Small intestine (tissue), 7 donors: ENCODE measurements around the gene TRPM1. TPM values are rescaled to one million over a fixed set of nuclear protein-coding genes. Genes with fewer than 3 reads are reported as not detected.

Experiments used
- DNase-seq, 2 donors: peaks; one replicate each; pipeline versions ENCODE4 v3.0.0 to v3.0.0-alpha.2; 2013
- FAIRE-seq: peaks from 2 replicates; lab custom pipeline; 2012; peaks lifted over from hg19 to GRCh38; lab: Jason Lieb, UNC
- H3K27ac ChIP-seq, 3 donors: one replicate each; pipeline ENCODE4 v1.5.1; 2013; ENCODE audit warnings: low read length in 2 of 3, mild to moderate bottlenecking in 2 of 3, control low read depth in 1 of 3, inconsistent platforms in 1 of 3, low read depth in 1 of 3, moderate library complexity in 1 of 3
- H3K27me3 ChIP-seq, 3 donors: one replicate each; pipeline ENCODE4 v1.6.1; 2013; ENCODE audit warnings: low read length in 3 of 3, inconsistent platforms in 1 of 3; ENCODE audit not compliant: control insufficient read depth in 3 of 3, insufficient read depth in 3 of 3
- H3K36me3 ChIP-seq, 3 donors: one replicate each; pipeline ENCODE4 v1.6.1; 2013; ENCODE audit warnings: low read length in 3 of 3, inconsistent platforms in 1 of 3, low read depth in 1 of 3, mild to moderate bottlenecking in 1 of 3, moderate library complexity in 1 of 3; ENCODE audit not compliant: control insufficient read depth in 3 of 3, insufficient read depth in 2 of 3
- H3K4me1 ChIP-seq, 3 donors: one replicate each; pipeline ENCODE4 v1.6.1; 2013; ENCODE audit warnings: low read length in 2 of 3, inconsistent platforms in 1 of 3, low read depth in 1 of 3, mild to moderate bottlenecking in 1 of 3, moderate library complexity in 1 of 3; ENCODE audit not compliant: control insufficient read depth in 3 of 3, insufficient read depth in 2 of 3
- H3K4me3 ChIP-seq, 3 donors: one replicate each; pipeline ENCODE4 v1.5.1; 2013; ENCODE audit warnings: low read length in 3 of 3, control low read depth in 1 of 3, inconsistent platforms in 1 of 3, low read depth in 1 of 3, mild to moderate bottlenecking in 1 of 3, moderate library complexity in 1 of 3
- H3K9me3 ChIP-seq, 2 donors: one replicate each; pipeline ENCODE4 v1.6.1; 2013; ENCODE audit warnings: low read depth in 1 of 2, low read length in 1 of 2; ENCODE audit not compliant: control insufficient read depth in 2 of 2, insufficient read depth in 1 of 2
- WGBS, 3 donors: extraction: QIAGEN DNeasy Blood & Tissue Kit; methylation state at CpG; one replicate each; pipeline ENCODE4 v1.1.7; 2013; 5-methylcytosine and 5-hydroxymethylcytosine counted together
- polyA plus RNA-seq, 4 donors: library from polyadenylated mRNA; stranded (reverse) in 3 of 4; unstranded in 1 of 4; fragments of 200-250 nt in 3 of 4; fragments of 120-200 nt in 1 of 4; gene quantifications; one replicate each; pipeline versions ENCODE4 v1.2.1 to v1.2.3, GENCODE V29; 2013
- donor health status: healthy with polysubstance abuse.
- donor health status: control.
- donor health status: control.
- donor health status: Bipolar disorder and iron deficiency.
- donor health status: healthy.

The TRPM1 gene
- polyA plus RNA-seq, 4 donors: under 0.01 TPM; not detected in 3

DNA sequence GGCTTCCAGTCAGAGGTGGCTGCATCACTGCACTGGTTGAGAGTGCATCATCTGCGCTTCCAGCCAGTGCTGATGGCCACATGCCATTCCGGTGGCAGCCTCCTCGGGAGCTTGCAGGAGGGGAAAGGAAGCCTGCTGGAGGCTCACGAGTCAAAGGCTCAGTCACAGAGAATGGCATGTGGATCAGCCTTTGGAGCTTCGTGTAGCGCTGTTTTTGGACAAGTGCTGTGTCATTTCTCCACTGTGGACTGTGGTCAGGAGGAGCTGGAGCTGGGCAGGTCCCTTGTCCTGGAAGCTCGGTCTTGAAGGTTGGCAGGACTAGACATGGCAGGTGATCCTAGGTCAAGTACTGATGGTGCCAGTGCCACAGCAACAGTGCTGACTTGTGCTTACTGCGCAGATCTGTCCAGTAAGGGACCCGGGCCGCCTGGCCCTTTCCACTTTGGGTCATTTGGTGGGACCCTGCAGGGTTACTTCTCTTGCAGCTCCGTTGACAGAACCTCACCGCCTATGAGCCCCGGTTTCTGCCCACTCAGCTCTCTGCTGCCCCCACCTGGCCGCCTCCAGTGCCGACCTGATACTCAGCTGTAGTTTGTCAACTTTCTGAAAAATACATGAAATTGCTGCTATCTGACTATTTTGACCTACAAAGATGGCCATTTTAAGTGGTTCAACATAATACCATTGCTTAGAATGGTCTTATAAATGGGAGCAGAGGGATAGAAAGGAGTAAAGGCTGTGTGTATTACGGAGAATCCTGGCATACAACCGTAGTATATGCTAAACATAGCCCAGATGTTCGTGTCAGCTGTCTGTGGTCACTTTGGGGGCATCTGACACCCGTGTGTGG is 27.6 kb upstream of the TRPM1 start:
- DNase-seq (peak; percentile 63 to 79), FAIRE-seq (no peak)
- H3K27ac ChIP-seq: no peak overlapping the region
- H3K27me3 ChIP-seq: peaks cover 0 to 3% (median 0%) of the 10 kb centered on the region in 3 donors
- peaks cover 0 to 3% of the 10 kb centered on the region in 2 donors for H3K9me3 ChIP-seq
- no peak overlapping the region for H3K4me3 ChIP-seq
- H3K36me3 ChIP-seq: no peaks in the 10 kb centered on the region
- no peaks in the 10 kb centered on the region for H3K4me1 ChIP-seq
- WGBS, 3 donors: 23 to 36% (median 25%) methylated on average over 19 of the region's 19 CpGs

DNA sequence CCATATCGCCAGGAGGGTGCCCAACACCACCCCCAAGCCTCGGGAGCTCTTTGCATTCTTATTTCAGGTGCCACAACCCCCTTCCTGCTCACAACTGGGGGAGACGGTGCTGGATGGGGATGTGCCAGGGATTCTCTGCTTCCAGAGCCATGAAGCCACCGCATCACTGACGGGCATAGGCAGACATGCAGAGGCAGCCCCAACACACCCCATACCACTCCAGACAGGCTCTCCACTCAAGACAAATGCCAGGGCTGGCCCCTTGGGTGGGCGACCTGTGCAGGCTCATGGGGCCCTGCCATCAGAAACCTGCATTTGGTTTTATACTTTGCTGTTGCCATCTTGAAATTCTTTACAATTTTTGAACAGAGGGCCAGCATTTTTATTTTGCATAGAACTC is 27.0 kb upstream of the TRPM1 start:
- H3K4me1 ChIP-seq: no peaks in the 10 kb centered on the region
- FAIRE-seq (no peak), DNase-seq (no peak)
- WGBS, 3 donors: 64 to 72% (median 68%) methylated on average over 6 of the region's 6 CpGs
- H3K9me3 ChIP-seq: no peaks in the 10 kb centered on the region
- H3K4me3 ChIP-seq: no peak overlapping the region
- no peak overlapping the region for H3K27ac ChIP-seq
- no peaks in the 10 kb centered on the region for H3K36me3 ChIP-seq
- no peaks in the 10 kb centered on the region for H3K27me3 ChIP-seq

DNA sequence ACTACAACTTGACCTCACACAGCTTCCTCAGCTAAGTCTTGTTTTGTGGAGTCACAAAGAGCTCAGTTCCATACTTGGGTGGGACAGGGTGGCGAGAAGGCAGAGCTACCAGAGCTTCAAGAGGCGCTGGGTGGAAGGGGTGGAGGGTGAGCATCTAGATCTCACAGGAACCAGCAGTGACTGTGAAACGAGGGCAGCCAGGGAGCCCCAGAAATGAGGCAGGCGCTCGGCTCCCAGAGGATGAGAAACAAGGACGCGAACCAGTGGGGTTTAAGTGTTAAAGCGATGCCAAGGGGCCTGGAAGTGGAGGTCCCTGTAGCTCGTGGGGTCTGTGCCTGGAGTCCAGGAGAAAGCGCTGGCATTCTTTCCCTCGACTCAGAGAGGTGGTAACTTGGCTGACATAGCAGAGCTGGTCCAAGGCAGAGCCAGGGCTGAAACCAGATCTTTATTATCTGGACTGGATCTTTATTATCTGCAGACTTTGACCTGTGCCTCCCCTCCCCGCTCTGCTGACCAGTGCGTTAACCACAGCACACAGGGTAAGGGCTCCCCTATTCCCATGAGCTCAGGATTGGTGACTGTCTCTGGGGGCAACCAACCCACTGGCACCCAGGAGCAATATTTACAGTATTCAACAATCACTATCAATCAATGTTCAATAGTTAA is 26.2 kb upstream of the TRPM1 start:
- DNase-seq: no peak
- no peak for FAIRE-seq
- no peak overlapping the region for H3K4me3 ChIP-seq
- no peaks in the 10 kb centered on the region for H3K27me3 ChIP-seq
- no peaks in the 10 kb centered on the region for H3K4me1 ChIP-seq
- no peaks in the 10 kb centered on the region for H3K9me3 ChIP-seq
- H3K36me3 ChIP-seq: no peaks in the 10 kb centered on the region
- no peak overlapping the region for H3K27ac ChIP-seq
- 65 to 78% (median 77%) methylated on average over 13 of the region's 13 CpGs for WGBS, 3 donors

DNA sequence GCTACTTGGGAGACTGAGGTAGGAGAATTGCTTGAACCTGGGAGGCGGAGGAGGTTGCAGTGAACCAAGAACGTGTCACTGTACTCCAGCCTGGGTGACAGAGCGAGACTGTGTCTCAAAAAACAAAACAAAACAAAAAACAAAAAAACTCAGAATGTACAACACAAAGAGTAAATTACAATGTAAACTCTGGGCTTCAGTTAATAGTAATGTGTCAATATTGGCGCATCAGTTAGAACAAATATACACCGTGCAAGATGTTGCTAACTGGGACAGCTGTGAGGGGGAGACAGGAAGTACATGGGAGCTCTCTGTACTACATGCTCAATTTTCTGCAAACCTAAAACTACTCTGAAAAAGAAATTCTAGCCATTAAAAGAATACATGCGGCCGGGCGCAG is 23.5 kb upstream of the TRPM1 start:
- 91 to 94% (median 92%) methylated on average over 8 of the region's 8 CpGs for WGBS, 3 donors
- no peaks in the 10 kb centered on the region for H3K36me3 ChIP-seq
- no peak for FAIRE-seq
- no peak for DNase-seq
- H3K4me1 ChIP-seq: no peaks in the 10 kb centered on the region
- H3K9me3 ChIP-seq: no peaks in the 10 kb centered on the region
- H3K27ac ChIP-seq: no peak overlapping the region
- no peak overlapping the region for H3K4me3 ChIP-seq
- H3K27me3 ChIP-seq: no peaks in the 10 kb centered on the region

DNA sequence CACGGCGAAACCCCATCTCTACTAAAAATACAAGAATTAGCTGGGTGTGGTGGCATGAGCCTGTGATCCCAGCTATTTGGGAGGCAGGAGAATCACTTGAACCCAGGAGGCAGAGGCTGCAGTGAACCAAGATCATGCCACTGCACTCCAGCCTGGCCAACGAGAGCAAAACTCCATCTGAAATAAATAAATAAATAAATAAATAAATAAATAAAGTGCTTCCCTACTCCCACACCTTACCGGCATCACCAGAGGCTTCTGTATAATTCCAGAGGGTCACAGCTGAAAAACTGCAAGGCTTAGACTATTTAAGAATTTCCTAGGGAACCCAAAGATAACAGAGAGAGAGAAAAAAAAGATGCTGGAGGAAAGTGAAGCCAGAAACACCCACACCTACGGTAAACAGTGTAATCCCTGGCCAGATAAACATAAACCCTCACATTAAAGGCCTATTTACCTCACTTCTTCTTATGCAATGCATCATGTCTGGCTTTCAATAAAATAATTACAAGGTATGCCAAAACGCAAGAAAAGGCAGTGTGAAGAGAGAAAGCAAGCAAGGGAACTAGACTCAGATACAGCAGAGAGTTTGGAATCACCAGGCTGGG is 15.0 kb upstream of the TRPM1 start:
- no peaks in the 10 kb centered on the region for H3K27me3 ChIP-seq
- WGBS, 3 donors: 61 to 77% (median 68%) methylated on average over 6 of the region's 6 CpGs
- no peak overlapping the region for H3K27ac ChIP-seq
- H3K9me3 ChIP-seq: peaks cover 0 to 5% of the 10 kb centered on the region in 2 donors
- H3K4me1 ChIP-seq: no peaks in the 10 kb centered on the region
- H3K4me3 ChIP-seq: no peak overlapping the region
- H3K36me3 ChIP-seq: no peaks in the 10 kb centered on the region
- no peak for DNase-seq
- FAIRE-seq: no peak

DNA sequence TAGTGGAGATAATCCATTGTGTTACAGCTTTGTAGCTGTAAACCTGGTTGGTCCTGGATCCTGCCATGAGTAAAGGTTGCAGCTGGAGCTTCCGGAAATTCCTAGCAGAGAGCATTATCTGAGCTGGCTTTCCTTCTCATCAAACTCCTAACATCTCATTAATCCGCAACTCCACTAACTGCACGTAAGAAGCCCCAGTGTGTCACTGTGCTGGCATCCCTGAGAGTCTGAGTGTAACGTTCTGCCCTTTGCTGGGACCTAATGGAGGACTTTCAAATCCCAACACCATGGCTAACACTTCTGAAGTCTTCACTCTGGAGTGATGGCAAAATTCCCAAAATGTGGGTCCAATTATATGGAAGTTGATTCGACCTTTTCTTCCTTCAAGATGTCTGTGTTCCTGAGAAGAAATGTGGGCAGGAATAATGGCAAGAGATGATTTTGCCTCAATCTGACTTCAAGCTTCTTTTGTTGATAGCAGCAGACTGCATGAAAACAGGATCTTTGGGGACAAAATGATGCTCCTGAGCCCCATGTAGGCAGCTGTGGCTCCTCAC is 9.6 kb upstream of the TRPM1 start:
- DNase-seq: no peak
- Histone ChIP-seq H3K27me3 (no peaks in the 10 kb centered on the region), H3K9me3 (peaks cover 0 to 5% of the 10 kb centered on the region in 2 donors), H3K4me3 (no peak overlapping the region), H3K36me3 (no peaks in the 10 kb centered on the region), H3K4me1 (no peaks in the 10 kb centered on the region), H3K27ac (no peak overlapping the region)
- FAIRE-seq: no peak
- 74 to 80% (median 79%) methylated on average over 5 of the region's 5 CpGs for WGBS, 3 donors

DNA sequence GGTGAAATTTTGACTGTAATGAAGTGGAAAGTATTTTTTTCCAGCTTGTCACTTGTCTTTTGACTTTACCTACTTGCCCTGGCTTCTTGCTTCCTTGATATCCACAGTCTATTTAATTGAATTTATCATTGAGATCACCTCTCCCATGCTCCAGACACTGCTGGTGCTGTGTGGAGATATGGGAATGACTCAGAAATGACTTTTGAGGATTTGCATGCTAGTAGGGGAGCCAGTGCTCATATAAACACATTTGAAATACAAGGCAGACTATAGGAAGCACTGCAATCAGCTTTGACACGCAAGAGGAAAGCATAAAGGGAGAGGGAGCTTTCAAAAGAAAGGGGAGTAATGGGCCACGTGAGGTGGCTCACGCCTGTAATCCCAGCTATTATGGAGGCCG is 7.3 kb upstream of the TRPM1 start:
- Histone ChIP-seq H3K36me3 (no peaks in the 10 kb centered on the region), H3K27ac (no peak overlapping the region), H3K27me3 (no peaks in the 10 kb centered on the region), H3K4me3 (no peak overlapping the region), H3K9me3 (no peaks in the 10 kb centered on the region), H3K4me1 (no peaks in the 10 kb centered on the region)
- WGBS, 3 donors: 87 to 95% (median 89%) methylated on average over 4 of the region's 4 CpGs
- FAIRE-seq: no peak
- no peak for DNase-seq

DNA sequence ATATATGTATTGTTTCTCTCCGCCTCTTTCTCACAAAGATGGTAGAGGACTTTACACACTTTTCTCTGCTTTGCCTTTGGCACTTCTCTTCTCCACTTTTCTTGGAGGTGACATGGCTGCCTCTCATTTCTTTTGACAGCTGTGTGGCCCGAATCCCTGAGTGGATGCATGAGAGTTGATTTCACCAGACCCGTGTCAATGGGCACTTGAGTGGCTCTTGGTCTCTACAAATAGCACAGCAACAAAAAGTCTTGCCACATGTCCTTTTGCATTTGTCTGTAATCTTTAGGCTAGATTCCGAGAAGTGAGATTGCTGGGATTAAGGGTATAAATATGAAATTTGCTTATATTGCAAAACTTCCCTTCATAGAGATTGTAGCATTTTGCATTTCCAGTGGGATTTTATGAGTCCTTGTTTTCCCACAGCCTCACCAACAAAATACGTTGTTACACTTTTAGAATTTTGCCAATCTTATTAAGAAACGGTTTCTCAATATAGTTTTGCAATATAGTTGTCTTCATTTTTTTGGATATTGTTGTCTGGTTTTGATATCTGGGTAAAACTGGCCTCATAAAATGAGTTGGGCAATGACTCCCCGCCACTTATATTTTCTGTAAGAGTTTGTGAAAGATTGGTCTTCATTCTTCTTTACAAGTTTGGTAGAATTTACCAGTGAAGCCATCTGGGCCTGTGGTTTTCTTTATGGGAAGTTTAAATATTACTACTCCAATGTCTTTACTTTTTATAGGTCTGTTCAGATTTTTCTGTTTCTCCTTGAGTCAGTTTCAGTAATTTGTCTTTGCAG is 5.2 kb upstream of the TRPM1 start:
- H3K27ac ChIP-seq: no peak overlapping the region
- no peaks in the 10 kb centered on the region for H3K36me3 ChIP-seq
- no peaks in the 10 kb centered on the region for H3K27me3 ChIP-seq
- H3K9me3 ChIP-seq: no peaks in the 10 kb centered on the region
- no peak for DNase-seq
- H3K4me3 ChIP-seq: no peak overlapping the region
- FAIRE-seq: no peak
- H3K4me1 ChIP-seq: no peaks in the 10 kb centered on the region
- whole genome bisulfite sequencing, 3 donors: 85 to 91% (median 87%) methylated on average over 7 of the region's 7 CpGs
